ENCODE measurements around the gene COQ3.
"Not testable (repeated sequence)": the region's sequence is repeated elsewhere in the genome, so short reads cannot be mapped to it uniquely, and the experiment has no call there.

Gene COQ3

GRCh38 chr6:99384507-99384906 lies 9.5 kb downstream of the COQ3 start:
- no peak for DNase-seq (ENCODE audit: low spot score)

GRCh38 chr6:99378636-99379035 lies 15.4 kb downstream of the COQ3 start:
- DNase-seq (ENCODE audit: low spot score): no peak

- no peak for DNase-seq (ENCODE audit: low spot score)
These were observed 24.5 kb downstream of the COQ3 start for GRCh38 chr6:99369533-99369932.

- no peak for DNase-seq (ENCODE audit: low spot score)
These were observed 27.1 kb downstream of the COQ3 start for GRCh38 chr6:99366852-99367251.

- DNase-seq (ENCODE audit: low spot score): no peak
These were observed 30.0 kb downstream of the COQ3 start for GRCh38 chr6:99364026-99364425.

GRCh38 chr6:99362678-99363268 lies 31.2 kb downstream of the COQ3 start:
- no peak for DNase-seq (ENCODE audit: low spot score)

GRCh38 chr6:99359800-99360199 lies 34.2 kb downstream of the COQ3 start:
- no peak for DNase-seq (ENCODE audit: low spot score)

GRCh38 chr6:99356641-99357040 lies 37.4 kb downstream of the COQ3 start:
- DNase-seq (ENCODE audit: low spot score): no peak

- DNase-seq (ENCODE audit: low spot score): no peak
These were observed 39.0 kb downstream of the COQ3 start for GRCh38 chr6:99354983-99355382.

- DNase-seq (ENCODE audit: low spot score): no peak
These were observed 40.9 kb downstream of the COQ3 start for GRCh38 chr6:99353126-99353525.

GRCh38 chr6:99350573-99350972 lies 43.4 kb downstream of the COQ3 start:
- DNase-seq (ENCODE audit: low spot score): no peak

- DNase-seq (ENCODE audit: low spot score): no peak
These were observed 44.5 kb downstream of the COQ3 start, which contains the start of gene FAXC for GRCh38 chr6:99349171-99350141. TSS of gene FAXC (minus strand) at chr6:99349674. CDS start at chr6:99349372, 302 bp downstream.

- no peak for DNase-seq (ENCODE audit: low spot score)
These were observed 45.5 kb downstream of the COQ3 start for GRCh38 chr6:99348288-99349170.

GRCh38 chr6:99347804-99348203 lies 46.2 kb downstream of the COQ3 start:
- DNase-seq (ENCODE audit: low spot score): no peak

- DNase-seq (ENCODE audit: low spot score): no peak
These were observed 47.4 kb downstream of the COQ3 start for GRCh38 chr6:99346595-99346994.

GRCh38 chr6:99345164-99345563 lies 48.8 kb downstream of the COQ3 start:
- no peak for DNase-seq (ENCODE audit: low spot score)

- no peak for DNase-seq (ENCODE audit: low spot score)
These were observed 49.7 kb downstream of the COQ3 start for GRCh38 chr6:99344289-99344688.

GRCh38 chr6:99341862-99342455 lies 52.0 kb downstream of the COQ3 start:
- no peak for DNase-seq (ENCODE audit: low spot score)

GRCh38 chr6:99338188-99338587 lies 55.8 kb downstream of the COQ3 start:
- no peak for DNase-seq (ENCODE audit: low spot score)

GRCh38 chr6:99335298-99335697 lies 58.7 kb downstream of the COQ3 start:
- not testable (repeated sequence) for DNase-seq (ENCODE audit: low spot score)

GRCh38 chr6:99334526-99335127 lies 59.4 kb downstream of the COQ3 start:
- no peak for DNase-seq (ENCODE audit: low spot score)
